SW480 (cell line): Measurements from ENCODE around the gene PANK2.
"Not testable (repeated sequence)": the region's sequence is repeated elsewhere in the genome, so short reads cannot be mapped to it uniquely, and the experiment has no call there.

ENCODE experiments used
- DNase-seq: peaks from one replicate; pipeline ENCODE4 v3.0.0-alpha.2; 2016; ENCODE audit warnings: low spot score

PANK2 gene

GRCh38 chr20:3901028-3901705 is 12.0 kb downstream of the PANK2 start:
- DNase-seq = no peak

- DNase-seq = no peak
Measured at GRCh38 chr20:3901706-3902440, 12.7 kb downstream of the PANK2 start.

GRCh38 chr20:3902446-3902845 is 13.3 kb downstream of the PANK2 start:
- DNase-seq = no peak

GRCh38 chr20:3904224-3904623 is 15.0 kb downstream of the PANK2 start:
- DNase-seq = no peak

GRCh38 chr20:3904857-3905256 is 15.7 kb downstream of the PANK2 start:
- DNase-seq = no peak

GRCh38 chr20:3906744-3907721 is 17.8 kb downstream of the PANK2 start:
- not testable (repeated sequence) for DNase-seq

GRCh38 chr20:3908667-3909066 is 19.5 kb downstream of the PANK2 start:
- no peak for DNase-seq

- no peak for DNase-seq
Measured at GRCh38 chr20:3909952-3910366, 20.8 kb downstream of the PANK2 start.

- no peak for DNase-seq
Measured at GRCh38 chr20:3910853-3911252, 21.7 kb downstream of the PANK2 start.

GRCh38 chr20:3911956-3912355 is 22.8 kb downstream of the PANK2 start:
- DNase-seq = no peak

- no peak for DNase-seq
Measured at GRCh38 chr20:3914446-3914845, 25.3 kb downstream of the PANK2 start.

- DNase-seq = no peak
Measured at GRCh38 chr20:3915691-3916090, 26.5 kb downstream of the PANK2 start.

- DNase-seq = no peak
Measured at GRCh38 chr20:3916364-3916763, 27.2 kb downstream of the PANK2 start.

GRCh38 chr20:3919352-3919751 is 30.2 kb downstream of the PANK2 start:
- no peak for DNase-seq

- no peak for DNase-seq
Measured at GRCh38 chr20:3922223-3922982, 33.2 kb downstream of the PANK2 start.

- no peak for DNase-seq
Measured at GRCh38 chr20:3922983-3923339, 33.8 kb downstream of the PANK2 start.

- DNase-seq = no peak
Measured at GRCh38 chr20:3923818-3924217, 34.6 kb downstream of the PANK2 start.

GRCh38 chr20:3924304-3925112 is 35.3 kb downstream of the PANK2 start:
- DNase-seq = no peak

GRCh38 chr20:3925113-3925695 is 36.0 kb downstream of the PANK2 start:
- DNase-seq = no peak

- DNase-seq = no peak
Measured at GRCh38 chr20:3925899-3926638, 36.9 kb downstream of the PANK2 start.
